Measurements from ENCODE around the gene NTRK2. TPM values are rescaled to one million over a fixed set of nuclear protein-coding genes. Genes with fewer than 3 reads are reported as not detected.

The NTRK2 gene
- polyA plus RNA-seq, 1 experiment: 2.0 TPM

DNA sequence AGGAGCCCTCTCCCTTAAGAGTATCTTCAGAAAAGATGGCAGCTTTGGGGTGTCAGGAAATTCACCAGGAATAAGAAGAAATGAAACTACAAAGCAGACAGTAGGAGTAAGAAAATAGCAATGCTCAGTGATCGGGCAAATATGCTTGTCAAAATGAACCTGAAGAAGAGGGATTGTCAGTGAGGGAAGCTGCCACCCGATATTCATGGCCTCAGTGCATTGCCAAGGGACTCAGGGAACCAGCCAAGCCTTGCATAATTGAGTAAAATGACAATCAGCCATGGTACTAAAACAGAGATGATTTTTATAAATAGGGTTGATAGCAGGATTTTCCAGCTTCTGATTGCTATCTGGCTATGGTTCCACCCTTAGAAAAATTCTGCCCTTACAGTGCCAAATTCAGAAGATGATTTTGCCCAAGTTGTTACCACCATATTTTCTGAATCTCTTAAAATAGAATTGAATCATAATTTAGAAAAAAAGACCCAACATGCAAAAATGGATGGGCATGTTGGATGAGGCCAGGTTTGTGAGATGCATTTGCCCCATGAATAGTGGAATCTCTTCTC is 274.0 kb downstream of the NTRK2 start:
- Histone ChIP-seq H3K4me3 (ENCODE audit: low read depth, low read length) (no peak overlapping the region), H3K27me3 (ENCODE audit: control insufficient read depth, insufficient read depth, low read length) (no peaks in the 10 kb centered on the region), H3K36me3 (ENCODE audit: control insufficient read depth, insufficient read depth, low read length) (no peaks in the 10 kb centered on the region)
- CTCF ChIA-PET: no interaction called here
- POLR2A ChIA-PET: no interaction called here
- TF ChIP-seq, protein P1, sequence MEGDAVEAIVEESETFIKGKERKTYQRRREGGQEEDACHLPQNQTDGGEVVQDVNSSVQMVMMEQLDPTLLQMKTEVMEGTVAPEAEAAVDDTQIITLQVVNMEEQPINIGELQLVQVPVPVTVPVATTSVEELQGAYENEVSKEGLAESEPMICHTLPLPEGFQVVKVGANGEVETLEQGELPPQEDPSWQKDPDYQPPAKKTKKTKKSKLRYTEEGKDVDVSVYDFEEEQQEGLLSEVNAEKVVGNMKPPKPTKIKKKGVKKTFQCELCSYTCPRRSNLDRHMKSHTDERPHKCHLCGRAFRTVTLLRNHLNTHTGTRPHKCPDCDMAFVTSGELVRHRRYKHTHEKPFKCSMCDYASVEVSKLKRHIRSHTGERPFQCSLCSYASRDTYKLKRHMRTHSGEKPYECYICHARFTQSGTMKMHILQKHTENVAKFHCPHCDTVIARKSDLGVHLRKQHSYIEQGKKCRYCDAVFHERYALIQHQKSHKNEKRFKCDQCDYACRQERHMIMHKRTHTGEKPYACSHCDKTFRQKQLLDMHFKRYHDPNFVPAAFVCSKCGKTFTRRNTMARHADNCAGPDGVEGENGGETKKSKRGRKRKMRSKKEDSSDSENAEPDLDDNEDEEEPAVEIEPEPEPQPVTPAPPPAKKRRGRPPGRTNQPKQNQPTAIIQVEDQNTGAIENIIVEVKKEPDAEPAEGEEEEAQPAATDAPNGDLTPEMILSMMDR (IDR thresholded peaks at IDR 0.05; ENCODE audit: insufficient read depth, low read depth, low read length): no peak
- DNase-seq (ENCODE audit: low read depth): no peak

DNA sequence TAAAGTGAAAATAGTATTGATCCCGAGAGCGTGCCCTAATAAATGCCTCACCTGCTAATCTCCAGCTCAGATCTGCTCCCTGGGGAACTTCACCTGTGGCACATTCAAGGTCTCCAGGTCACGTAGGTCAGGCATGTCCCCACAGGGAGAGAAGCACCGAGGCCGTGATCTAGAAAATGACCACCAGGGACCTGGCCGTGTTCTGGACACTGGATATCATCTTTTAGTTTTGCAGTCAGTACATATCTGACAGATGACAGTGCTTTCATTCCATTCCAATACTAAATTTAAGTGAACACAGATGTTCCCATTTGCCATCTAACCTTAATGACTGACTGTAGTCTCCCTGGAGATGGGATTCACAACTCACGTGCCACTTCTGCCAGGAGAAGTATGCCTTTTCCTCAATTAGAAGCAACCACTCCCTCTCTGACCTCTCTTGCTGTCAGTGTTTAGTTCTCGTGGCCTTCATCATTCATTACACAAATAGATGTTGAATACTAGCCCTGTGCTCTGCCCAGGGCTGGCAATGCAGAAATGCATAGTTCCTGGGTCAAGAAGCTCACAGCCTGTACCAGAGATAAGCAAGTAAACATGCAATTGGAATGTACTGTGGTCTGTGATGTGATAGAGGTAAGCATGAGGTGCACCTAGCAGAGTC is 276.5 kb downstream of the NTRK2 start:
- H3K27me3 ChIP-seq (ENCODE audit: control insufficient read depth, insufficient read depth, low read length): no peaks in the 10 kb centered on the region; the same call in 1 of the 2 replicates
- DNase-seq (ENCODE audit: low read depth): peak; percentile 53
- ChIA-PET CTCF (interaction anchor here (1.3 to 2.0 kb wide), 5 partner anchors 12 to 549 kb away, joined by 3 to 6 read pairs (median 5); no protein-coding TSS in a partner anchor), POLR2A (no interaction called here)
- H3K36me3 ChIP-seq (ENCODE audit: control insufficient read depth, insufficient read depth, low read length): no peaks in the 10 kb centered on the region
- TF ChIP-seq, protein P1 (IDR thresholded peaks at IDR 0.05; ENCODE audit: insufficient read depth, low read depth, low read length): no peak; the same call in 1 of the 2 replicates
- H3K4me3 ChIP-seq (ENCODE audit: low read depth, low read length): no peak overlapping the region

DNA sequence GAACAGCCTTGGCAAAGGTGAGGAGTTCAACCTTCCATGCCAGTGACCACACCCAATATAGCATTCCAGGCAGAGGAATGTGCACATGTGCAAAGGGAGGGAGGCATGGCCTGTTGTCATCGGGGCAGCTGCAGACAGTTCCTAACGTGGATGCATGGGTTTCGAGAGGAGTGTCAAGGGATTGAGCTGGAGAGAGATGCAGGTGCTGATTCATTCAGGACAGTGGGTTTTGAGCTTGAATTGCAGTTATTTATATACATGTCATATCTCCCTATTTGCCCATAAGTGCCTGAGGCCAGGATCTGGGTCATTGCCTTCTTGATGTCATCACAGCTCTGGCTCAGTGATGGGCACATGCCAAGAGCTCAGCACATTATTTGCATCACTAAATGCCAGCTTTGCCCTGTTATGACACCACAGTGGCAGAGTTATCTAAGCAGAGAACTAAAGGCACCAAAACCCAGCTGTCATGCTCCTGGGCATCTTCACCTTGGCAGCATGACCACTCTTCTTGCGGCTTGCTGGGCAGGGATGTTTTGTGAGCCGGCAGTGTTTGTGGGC is 278.0 kb downstream of the NTRK2 start:
- DNase-seq (ENCODE audit: low read depth): no peak
- POLR2A ChIA-PET: no interaction called here
- TF ChIP-seq, protein P1 (IDR thresholded peaks at IDR 0.05; ENCODE audit: insufficient read depth, low read depth, low read length): no peak
- no peak overlapping the region for H3K4me3 ChIP-seq (ENCODE audit: low read depth, low read length)
- H3K36me3 ChIP-seq (ENCODE audit: control insufficient read depth, insufficient read depth, low read length): no peaks in the 10 kb centered on the region
- CTCF ChIA-PET: interaction anchor here (1.5 to 2.0 kb wide), 2 partner anchors 249 to 251 kb away, joined by 5 to 6 read pairs; no protein-coding TSS in a partner anchor
- H3K27me3 ChIP-seq (ENCODE audit: control insufficient read depth, insufficient read depth, low read length): no peaks in the 10 kb centered on the region; the same call in 1 of the 2 replicates

DNA sequence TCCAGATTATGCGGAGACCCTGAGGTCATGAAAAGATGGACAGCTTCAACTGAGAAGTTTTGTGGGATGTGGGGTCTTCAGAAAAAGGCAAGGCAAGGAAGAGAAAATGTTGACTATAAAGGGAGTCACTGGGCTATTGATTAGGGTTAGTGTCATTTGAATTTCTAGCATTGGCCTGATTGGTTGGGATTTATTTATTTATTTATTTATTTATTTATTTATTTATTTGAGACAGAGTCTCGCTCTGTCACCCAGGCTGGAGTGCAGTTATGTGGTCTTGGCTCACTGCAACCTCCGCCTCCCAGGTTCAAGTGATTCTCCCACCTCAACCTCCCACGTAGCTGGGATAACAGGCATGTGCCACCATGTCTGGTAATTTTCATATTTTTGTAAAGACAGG is 279.7 kb downstream of the NTRK2 start:
- TF ChIP-seq, protein P1 (IDR thresholded peaks at IDR 0.05; ENCODE audit: insufficient read depth, low read depth, low read length): no peak
- no peak for DNase-seq (ENCODE audit: low read depth)
- H3K27me3 ChIP-seq (ENCODE audit: control insufficient read depth, insufficient read depth, low read length): no peaks in the 10 kb centered on the region; the same call in 1 of the 2 replicates
- POLR2A ChIA-PET: no interaction called here
- no peaks in the 10 kb centered on the region for H3K36me3 ChIP-seq (ENCODE audit: control insufficient read depth, insufficient read depth, low read length)
- no peak overlapping the region for H3K4me3 ChIP-seq (ENCODE audit: low read depth, low read length)
- CTCF ChIA-PET: interaction anchor here (0.7 to 5.6 kb wide), 4 partner anchors 10 to 252 kb away, joined by 3 to 46 read pairs (median 3); no protein-coding TSS in a partner anchor

DNA sequence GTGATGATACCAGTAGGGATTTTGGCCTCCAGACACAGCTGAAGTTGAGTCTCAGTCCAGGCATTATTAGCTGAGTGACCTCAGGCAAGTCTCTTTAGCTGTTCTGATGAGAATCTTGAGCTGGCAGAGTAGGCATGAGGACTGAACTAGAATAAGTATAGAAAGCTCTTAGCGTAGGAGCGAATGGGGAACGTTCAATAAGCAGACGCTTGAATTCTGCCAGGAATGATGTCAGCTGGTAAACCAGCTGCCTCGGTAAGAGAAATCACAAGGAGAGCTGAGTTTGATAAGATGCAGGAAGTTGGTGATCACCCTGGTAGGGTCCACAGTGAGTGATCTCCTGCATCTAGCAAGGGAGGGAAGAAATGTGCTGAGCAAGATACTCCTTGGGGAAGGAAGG is 280.4 kb downstream of the NTRK2 start:
- no peak overlapping the region for H3K4me3 ChIP-seq (ENCODE audit: low read depth, low read length)
- no peaks in the 10 kb centered on the region; the same call in 1 of the 2 replicates for H3K27me3 ChIP-seq (ENCODE audit: control insufficient read depth, insufficient read depth, low read length)
- CTCF ChIA-PET: interaction anchor here (0.7 to 5.6 kb wide), 3 partner anchors 144 to 253 kb away, joined by 3 to 46 read pairs (median 3); no protein-coding TSS in a partner anchor
- TF ChIP-seq, protein P1 (IDR thresholded peaks at IDR 0.05; ENCODE audit: insufficient read depth, low read depth, low read length): no peak
- POLR2A ChIA-PET: no interaction called here
- DNase-seq (ENCODE audit: low read depth): no peak
- H3K36me3 ChIP-seq (ENCODE audit: control insufficient read depth, insufficient read depth, low read length): no peaks in the 10 kb centered on the region
